K562 (cell line): Measurements from ENCODE around the gene PRPSAP1. TPM values are rescaled to one million over a fixed set of nuclear protein-coding genes. Genes with fewer than 3 reads are reported as not detected.
A peak's percentile ranks its signal among the peaks of the same experiment; 100 is the strongest.

Experiments used
- ATAC-seq: fragments of 200-7000 bp; cut with Tn5 transposase; 3 replicates; pipeline ENCODE4 v1.9.1; 2020; ENCODE audit warnings: moderate library complexity
- BruUV-seq: library from RNA; stranded (reverse); fragments of 400-500 nt; replicated peaks from 2 replicates; lab custom pipeline; 2021; lab: Mats Ljungman, UMichigan
- CTCF ChIA-PET: fragments of 300-600 bp; formaldehyde crosslinking; extraction: SDS; loops from one replicate; lab custom pipeline; 2021; ENCODE audit warnings: low intra/inter-chr PET ratio; lab: Yijun Ruan, JAX
- POLR2A ChIA-PET: fragments of 300-600, 350-650 bp; sonication (Branson Sonifier 250); formaldehyde crosslinking; extraction: SDS; loops from one replicate; lab custom pipeline; 2021; ENCODE audit warnings: antibody characterized with exemption, inconsistent platforms; lab: Yijun Ruan, JAX
- DNase-seq, 4 experiments: peaks; one replicate each; pipeline versions ENCODE4 v3.0.0 to v3.0.0-alpha.2; 2011 to 2018; ENCODE audit warnings: low spot score in 3 of 4, mixed read lengths in 3 of 4; ENCODE audit errors: extremely low read depth in 1 of 4
- FAIRE-seq: peaks from 2 replicates; lab custom pipeline; 2011; peaks lifted over from hg19 to GRCh38; lab: Jason Lieb, UNC
- H2AFZ ChIP-seq: 2 replicates; pipeline ENCODE4 v1.6.0; 2011; ENCODE audit warnings: low read depth, low read length, control low read depth, inconsistent platforms
- H3K27ac ChIP-seq: fragments of 200-600 bp; 3 replicates; pipeline ENCODE4 v1.8.0; 2011; ENCODE audit warnings: low read depth, mild to moderate bottlenecking, control low read depth, inconsistent platforms, low read length, moderate library complexity, mixed read lengths; ENCODE audit errors: extremely low read depth
- H3K27me3 ChIP-seq, 2 experiments: fragments of 300-600 bp in 1 of 2; 2 replicates in 1 of 2; 3 replicates in 1 of 2; pipeline versions ENCODE4 v1.6.0 to v1.8.0; 2011; ENCODE audit warnings: inconsistent platforms in 2 of 2, low read length in 2 of 2, mild to moderate bottlenecking in 1 of 2, mixed read lengths in 1 of 2, moderate library complexity in 1 of 2; ENCODE audit not compliant: control insufficient read depth in 2 of 2, insufficient read depth in 2 of 2
- H3K36me3 ChIP-seq: fragments of 300-600 bp; 3 replicates; pipeline ENCODE4 v1.8.0; 2011; ENCODE audit warnings: mild to moderate bottlenecking, low read length, inconsistent platforms; ENCODE audit not compliant: control insufficient read depth, insufficient read depth
- H3K4me1 ChIP-seq, 2 experiments: fragments of 200-600 bp in 1 of 2; replicated peaks in 1 of 2; 2 replicates in 1 of 2; 3 replicates in 1 of 2; pipeline versions ENCODE4 v1.5.1 to v1.8.0; 2011; ENCODE audit warnings: inconsistent platforms in 2 of 2, low read length in 2 of 2, mild to moderate bottlenecking in 1 of 2, mixed read lengths in 1 of 2, moderate library complexity in 1 of 2; ENCODE audit not compliant: control insufficient read depth in 2 of 2, insufficient read depth in 2 of 2
- H3K4me2 ChIP-seq: 2 replicates; pipeline ENCODE4 v1.6.1; 2011; ENCODE audit warnings: low read length, control low read depth, inconsistent platforms, mixed read lengths; ENCODE audit not compliant: insufficient read depth
- H3K4me3 ChIP-seq: fragments of 200-600 bp; sonication (generic), shearing (Covaris generic); 2 replicates; pipeline ENCODE4 v1.5.1; 2016; ENCODE audit warnings: control low read depth, inconsistent platforms
- H3K79me2 ChIP-seq: fragments of 200-600 bp; 3 replicates; pipeline ENCODE4 v1.8.0; 2011; ENCODE audit warnings: low read length, inconsistent platforms; ENCODE audit not compliant: control insufficient read depth, insufficient read depth
- H3K9ac ChIP-seq, 2 experiments: 2 replicates each; pipeline versions ENCODE4 v1.6.0 to v1.6.1; 2011; ENCODE audit warnings: low read depth in 2 of 2, low read length in 2 of 2, control low read depth in 1 of 2, inconsistent platforms in 1 of 2, mild to moderate bottlenecking in 1 of 2, mixed read lengths in 1 of 2; ENCODE audit not compliant: insufficient read depth in 1 of 2
- H3K9me1 ChIP-seq: one replicate; pipeline ENCODE4 v1.6.0; 2011; ENCODE audit warnings: inconsistent platforms, mild to moderate bottlenecking, low read length, moderate library complexity; ENCODE audit not compliant: control insufficient read depth, insufficient read depth
- H3K9me3 ChIP-seq: replicated peaks from 2 replicates; pipeline ENCODE4 v1.5.1; 2011; ENCODE audit warnings: low read depth, low read length, inconsistent platforms; ENCODE audit not compliant: control insufficient read depth, insufficient read depth
- H4K20me1 ChIP-seq: replicated peaks from 2 replicates; pipeline ENCODE4 v1.6.1; 2011; ENCODE audit warnings: low read length, inconsistent platforms, mixed read lengths; ENCODE audit not compliant: control insufficient read depth, insufficient read depth
- EGR1 ChIP-seq: fragments of 450-650 bp; conservative IDR thresholded peaks from 2 replicates; pipeline ENCODE4 v1.6.1; 2017; ENCODE audit warnings: mild to moderate bottlenecking
- ETV1 ChIP-seq: fragments of 450-650 bp; conservative IDR thresholded peaks from 2 replicates; pipeline ENCODE4 v1.6.1; 2016; ENCODE audit warnings: missing genetic modification characterization, control low read depth, low read depth, missing compliant biosample characterization
- HDAC8 ChIP-seq: fragments of 450-650 bp; IDR thresholded peaks from 2 replicates; pipeline ENCODE4 v1.6.1; 2016; ENCODE audit warnings: mild to moderate bottlenecking, missing genetic modification characterization, moderate library complexity, missing compliant biosample characterization
- NELFE ChIP-seq: IDR thresholded peaks from 2 replicates; pipeline ENCODE4 v1.6.1; 2011; ENCODE audit warnings: mild to moderate bottlenecking; ENCODE audit not compliant: insufficient read depth, insufficient read length
- POLR2G ChIP-seq: fragments of 200-400 bp; formaldehyde crosslinking; IDR thresholded peaks from 2 replicates; pipeline ENCODE4 v1.6.1; 2017; ENCODE audit warnings: low read depth, mild to moderate bottlenecking, antibody characterized with exemption, low read length, moderate library complexity
- RBFOX2 ChIP-seq: fragments of 200-400 bp; formaldehyde crosslinking; IDR thresholded peaks from 2 replicates; pipeline ENCODE4 v1.6.1; 2017; ENCODE audit warnings: low read depth, mild to moderate bottlenecking, low read length, moderate library complexity
- SRSF7 ChIP-seq: fragments of 200-400 bp; formaldehyde crosslinking; optimal IDR thresholded peaks from 2 replicates; pipeline ENCODE3; 2017; ENCODE audit warnings: mild to moderate bottlenecking, low read depth, low read length
- THAP12 ChIP-seq: fragments of 250-450 bp; sonication (Bioruptor Pico); IDR thresholded peaks from 2 replicates; pipeline ENCODE4 v1.9.0; 2021; ENCODE audit warnings: mild to moderate bottlenecking, inconsistent platforms
- USF2 ChIP-seq: sonication (generic); formaldehyde crosslinking; IDR thresholded peaks from 2 replicates; pipeline ENCODE4 v1.5.0; 2020; ENCODE audit warnings: missing genetic modification reagents
- VEZF1 ChIP-seq: fragments of 200-800 bp; sonication (Bioruptor generic); IDR thresholded peaks from 2 replicates; pipeline ENCODE4 v1.6.1; 2017; ENCODE audit warnings: missing genetic modification characterization, missing compliant biosample characterization
- YY1 ChIP-seq, 3 experiments: IDR thresholded peaks; 2 replicates each; pipeline ENCODE4 v1.6.1; 2011; ENCODE audit warnings: low read length in 2 of 3, mild to moderate bottlenecking in 2 of 3, moderate library complexity in 2 of 3, borderline replicate concordance in 1 of 3, control low read depth in 1 of 3, low read depth in 1 of 3; ENCODE audit not compliant: insufficient read depth in 3 of 3, insufficient replicate concordance in 2 of 3, control insufficient read depth in 1 of 3, insufficient read length in 1 of 3; ENCODE audit errors: extremely low read depth in 1 of 3
- WGBS: fragments of 100-300 bp; shearing (Covaris generic); methylation state at CpG from one replicate; pipeline ENCODE4 v1.1.6; 2016; ENCODE audit warnings: low coverage, mixed read lengths; ENCODE audit not compliant: insufficient coverage; ENCODE audit errors: missing lambda C conversion rate; 5-methylcytosine and 5-hydroxymethylcytosine counted together
- in situ Hi-C: fragments of 300-500 bp; cut with MboI; formaldehyde crosslinking; loops from 4 replicates; pipeline ENCODE4 v1.15.0; 2018; ENCODE audit warnings: inconsistent platforms, mixed read lengths
- intact Hi-C: fragments of 100-400 bp; cut with micrococcal nuclease; formaldehyde crosslinking; loops from 2 replicates; pipeline ENCODE4 v1.14.2; 2022
- polyA plus RNA-seq, 8 experiments: library from polyadenylated mRNA; depleted of rRNA in 4 of 8; stranded (reverse) in 5 of 8; unstranded in 3 of 8; fragments of >200 nt; fragmentation: Nextera tagmentation in 2 of 8; fragmentation: Illumina TruSeq in 1 of 8; extraction: Ambion mirVana in 2 of 8; extraction: Trizol in 1 of 8; gene quantifications; 2 replicates each; pipeline versions ENCODE4 v1.2.1 to v1.2.3, GENCODE V29; 2011 to 2014; ENCODE audit warnings: inconsistent platforms in 1 of 8, missing spikeins in 1 of 8
- total RNA-seq, 7 experiments: library from RNA; depleted of rRNA in 6 of 7; stranded (reverse); fragments of >200 nt in 6 of 7; fragmentation: Illumina TruSeq in 2 of 7; extraction: Trizol in 2 of 7; gene quantifications; 2 replicates each; pipeline versions ENCODE4 v1.2.1 to v1.2.3, GENCODE V29; 2011 to 2021; ENCODE audit warnings: low replicate concordance in 1 of 7
- TF ChIP-seq, protein P1 (sequence below): fragments of 250-450 bp; sonication (Bioruptor Pico); IDR thresholded peaks from 2 replicates; pipeline ENCODE4 v1.8.0; 2021; ENCODE audit warnings: moderate library complexity, mild to moderate bottlenecking, inconsistent platforms
- TF ChIP-seq, protein P2 (sequence below): fragments of 250-450 bp; sonication (Bioruptor Pico); IDR thresholded peaks from 2 replicates; pipeline ENCODE4 v1.6.1; 2021; ENCODE audit warnings: mild to moderate bottlenecking

PRPSAP1 gene
- total and polyA plus RNA-seq, 9 of the 15 experiments (the other 6 are each of a cell fraction or from before 2014, with no cell fraction given) = 21.9 to 77.1 (median 40.8) TPM

DNA sequence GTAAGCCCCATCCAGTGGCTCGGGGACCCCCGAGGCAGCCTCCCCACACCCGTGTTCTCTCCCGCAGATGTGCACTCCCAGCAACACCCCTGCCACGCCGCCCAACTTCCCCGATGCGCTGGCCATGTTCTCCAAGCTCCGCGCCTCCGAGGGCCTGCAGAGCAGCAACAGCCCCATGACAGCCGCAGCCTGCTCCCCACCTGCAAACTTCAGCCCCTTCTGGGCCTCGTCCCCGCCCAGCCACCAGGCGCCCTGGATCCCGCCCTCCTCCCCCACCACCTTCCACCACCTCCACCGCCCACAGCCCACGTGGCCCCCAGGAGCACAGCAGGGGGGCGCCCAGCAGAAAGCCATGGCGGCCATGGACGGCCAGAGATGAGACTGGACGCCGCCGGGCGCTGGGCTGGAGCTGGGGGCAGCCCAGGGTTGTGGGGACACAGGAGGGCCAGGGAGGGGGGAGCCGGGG lies 83.6 kb downstream of the PRPSAP1 start:
- H3K9ac ChIP-seq = peak overlapping the region; percentile 81 to 89
- H3K9me1 ChIP-seq = no peaks in the 10 kb centered on the region
- peak; percentile 77 to 82 (median 78) for DNase-seq
- no peaks in the 10 kb centered on the region for H4K20me1 ChIP-seq
- H3K4me3 ChIP-seq = no peak overlapping the region
- intact Hi-C loops (no loop called here), in situ Hi-C loops (no loop called here)
- H3K4me2 ChIP-seq = peak overlapping the region; percentile 68; the same call in 1 of the 2 replicates
- no peaks in the 10 kb centered on the region for H3K27me3 ChIP-seq
- CTCF ChIA-PET = no interaction called here
- peak; percentile 1 for ATAC-seq
- no TSS peak for BruUV-seq
- peaks cover 56% of the 10 kb centered on the region for H3K79me2 ChIP-seq
- H3K27ac ChIP-seq = peak overlapping the region; percentile 81
- WGBS = 42% methylated on average over 16 of the region's 26 CpGs
- FAIRE-seq = no peak
- no peak overlapping the region for H2AFZ ChIP-seq
- POLR2A ChIA-PET = interaction anchor here (0.5 to 10.6 kb wide), 17 partner anchors 10 to 636 kb away, joined by 3 to 227 read pairs (median 4); partner anchors contain the start of gene RNF157
- H3K4me1 ChIP-seq = peaks cover 37 to 83% of the 10 kb centered on the region in 2 experiments
- peaks cover 45% of the 10 kb centered on the region for H3K36me3 ChIP-seq
- H3K9me3 ChIP-seq = no peaks in the 10 kb centered on the region
- TF ChIP-seq RBFOX2 (peak; percentile 75), USF2 (CRISPR knock-in tag) (peak; percentile 35; the same call in 1 of the 2 replicates), EGR1 (peak; percentile 35; the same call in 1 of the 2 replicates), NELFE (no peak), YY1 (IDR thresholded peaks at IDR 0.05; ENCODE audit: borderline replicate concordance in 1 of 3, control insufficient read depth in 1 of 3, extremely low read depth in 1 of 3, insufficient read depth in 3 of 3, insufficient read length in 1 of 3, insufficient replicate concordance in 2 of 3, low read depth in 1 of 3, low read length in 2 of 3) (peak; percentile 29 to 88 (median 58)), VEZF1 (CRISPR knock-in tag) (peak; percentile 73), POLR2G (peak; percentile 81), SRSF7 (no peak), HDAC8 (tag) (no peak), ETV1 (tag) (no peak), THAP12 (CRISPR knock-in tag) (peak; percentile 24; the same call in 1 of the 2 replicates)
- TF ChIP-seq, protein P1, sequence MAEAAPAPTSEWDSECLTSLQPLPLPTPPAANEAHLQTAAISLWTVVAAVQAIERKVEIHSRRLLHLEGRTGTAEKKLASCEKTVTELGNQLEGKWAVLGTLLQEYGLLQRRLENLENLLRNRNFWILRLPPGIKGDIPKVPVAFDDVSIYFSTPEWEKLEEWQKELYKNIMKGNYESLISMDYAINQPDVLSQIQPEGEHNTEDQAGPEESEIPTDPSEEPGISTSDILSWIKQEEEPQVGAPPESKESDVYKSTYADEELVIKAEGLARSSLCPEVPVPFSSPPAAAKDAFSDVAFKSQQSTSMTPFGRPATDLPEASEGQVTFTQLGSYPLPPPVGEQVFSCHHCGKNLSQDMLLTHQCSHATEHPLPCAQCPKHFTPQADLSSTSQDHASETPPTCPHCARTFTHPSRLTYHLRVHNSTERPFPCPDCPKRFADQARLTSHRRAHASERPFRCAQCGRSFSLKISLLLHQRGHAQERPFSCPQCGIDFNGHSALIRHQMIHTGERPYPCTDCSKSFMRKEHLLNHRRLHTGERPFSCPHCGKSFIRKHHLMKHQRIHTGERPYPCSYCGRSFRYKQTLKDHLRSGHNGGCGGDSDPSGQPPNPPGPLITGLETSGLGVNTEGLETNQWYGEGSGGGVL = no peak
- TF ChIP-seq, protein P2, sequence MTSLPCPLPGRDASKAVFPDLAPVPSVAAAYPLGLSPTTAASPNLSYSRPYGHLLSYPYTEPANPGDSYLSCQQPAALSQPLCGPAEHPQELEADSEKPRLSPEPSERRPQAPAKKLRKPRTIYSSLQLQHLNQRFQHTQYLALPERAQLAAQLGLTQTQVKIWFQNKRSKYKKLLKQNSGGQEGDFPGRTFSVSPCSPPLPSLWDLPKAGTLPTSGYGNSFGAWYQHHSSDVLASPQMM (CRISPR knock-in tag) = no peak
